Right kidney (tissue), 9 donors: ENCODE results near the gene SLBP.
A peak's percentile ranks its signal among the peaks of the same experiment; 100 is the strongest.

Experiments used
- DNase-seq: peaks from one replicate; pipeline ENCODE4 v3.0.0-alpha.2; 2016
- long read RNA-seq, 8 donors: transcript quantifications; one replicate each; lab custom pipeline, GENCODE V29; 2026

The SLBP gene
- long read RNA-seq, donor 1, transcript SLBP-206 (8 exons, 1,977 nt) = major isoform, 46 of 49 reads
- long read RNA-seq, donor 1, partial matches to known transcripts = 0 of 49 reads
- long read RNA-seq, donor 1, other reads (novel, unspliced or antisense) = 0 of 49 reads
- long read RNA-seq, donor 2, transcript SLBP-206 (8 exons, 1,977 nt) = major isoform, 23 of 23 reads
- long read RNA-seq, donor 2, partial matches to known transcripts = 0 of 23 reads
- long read RNA-seq, donor 2, other reads (novel, unspliced or antisense) = 0 of 23 reads
- long read RNA-seq, donor 3, transcript SLBP-206 (8 exons, 1,977 nt) = major isoform, 15 of 16 reads
- long read RNA-seq, donor 3, partial matches to known transcripts = 0 of 16 reads
- long read RNA-seq, donor 3, other reads (novel, unspliced or antisense) = 0 of 16 reads
- long read RNA-seq, donor 4, transcript SLBP-206 (8 exons, 1,977 nt) = major isoform, 34 of 35 reads
- long read RNA-seq, donor 4, partial matches to known transcripts = 0 of 35 reads
- long read RNA-seq, donor 4, other reads (novel, unspliced or antisense) = 0 of 35 reads
- long read RNA-seq, donor 5, transcript SLBP-206 (8 exons, 1,977 nt) = major isoform, 43 of 44 reads
- long read RNA-seq, donor 5, partial matches to known transcripts = 0 of 44 reads
- long read RNA-seq, donor 5, other reads (novel, unspliced or antisense) = 0 of 44 reads
- long read RNA-seq, donor 6, transcript SLBP-206 (8 exons, 1,977 nt) = major isoform, 32 of 34 reads
- long read RNA-seq, donor 6, partial matches to known transcripts = 0 of 34 reads
- long read RNA-seq, donor 6, other reads (novel, unspliced or antisense) = 0 of 34 reads
- long read RNA-seq, donor 7, transcript SLBP-206 (8 exons, 1,977 nt) = major isoform, 56 of 70 reads
- long read RNA-seq, donor 7, partial matches to known transcripts = 14 of 70 reads
- long read RNA-seq, donor 7, other reads (novel, unspliced or antisense) = 0 of 70 reads
- long read RNA-seq, donor 8, transcript SLBP-206 (8 exons, 1,977 nt) = major isoform, 31 of 32 reads
- long read RNA-seq, donor 8, partial matches to known transcripts = 0 of 32 reads
- long read RNA-seq, donor 8, other reads (novel, unspliced or antisense) = 0 of 32 reads

DNA sequence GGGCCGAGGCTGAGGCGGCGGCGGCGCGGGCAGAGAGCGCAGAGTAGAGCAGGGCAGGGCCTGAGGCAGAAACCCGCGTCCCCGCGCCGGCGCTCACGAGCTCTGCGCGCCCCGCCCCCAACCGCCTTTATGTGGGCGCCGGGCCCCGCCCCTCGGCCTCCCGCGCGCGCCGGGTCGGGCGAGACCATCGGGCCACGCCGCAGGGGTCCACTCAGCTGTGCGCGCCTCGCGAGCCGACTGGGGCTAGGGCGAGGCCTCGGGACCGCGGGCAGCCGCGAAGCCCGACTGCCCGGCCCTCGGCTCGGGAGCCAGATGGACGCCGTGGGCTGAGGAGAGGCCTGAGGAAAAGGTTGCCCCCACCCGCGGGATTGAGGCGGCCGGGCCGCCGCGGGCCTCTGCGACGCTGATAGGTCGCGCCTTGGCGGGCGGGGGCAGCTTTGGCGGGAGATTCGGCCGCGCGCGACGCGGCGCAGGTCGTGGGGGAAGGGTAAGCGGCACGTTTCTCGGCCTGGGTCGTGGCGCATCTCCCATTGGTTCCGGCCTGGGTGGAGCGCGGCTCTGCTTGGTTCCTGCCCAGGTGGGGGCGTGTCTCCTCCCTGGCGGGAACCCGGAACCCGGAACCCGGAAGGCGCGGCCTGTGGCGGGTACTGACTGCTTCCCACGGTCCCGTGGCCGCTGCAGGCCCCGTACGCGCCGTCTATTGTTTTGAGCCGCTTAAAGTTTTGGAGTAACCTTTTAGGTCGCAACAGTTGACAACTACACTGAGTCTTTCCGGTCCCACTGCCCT is at the start of gene SLBP:
Gene SLBP (minus strand): TSS at position 104 of the 787 bp plus-strand sequence. CDS start 131 bp downstream, outside the sequence.
- DNase-seq = peak; percentile 98

DNA sequence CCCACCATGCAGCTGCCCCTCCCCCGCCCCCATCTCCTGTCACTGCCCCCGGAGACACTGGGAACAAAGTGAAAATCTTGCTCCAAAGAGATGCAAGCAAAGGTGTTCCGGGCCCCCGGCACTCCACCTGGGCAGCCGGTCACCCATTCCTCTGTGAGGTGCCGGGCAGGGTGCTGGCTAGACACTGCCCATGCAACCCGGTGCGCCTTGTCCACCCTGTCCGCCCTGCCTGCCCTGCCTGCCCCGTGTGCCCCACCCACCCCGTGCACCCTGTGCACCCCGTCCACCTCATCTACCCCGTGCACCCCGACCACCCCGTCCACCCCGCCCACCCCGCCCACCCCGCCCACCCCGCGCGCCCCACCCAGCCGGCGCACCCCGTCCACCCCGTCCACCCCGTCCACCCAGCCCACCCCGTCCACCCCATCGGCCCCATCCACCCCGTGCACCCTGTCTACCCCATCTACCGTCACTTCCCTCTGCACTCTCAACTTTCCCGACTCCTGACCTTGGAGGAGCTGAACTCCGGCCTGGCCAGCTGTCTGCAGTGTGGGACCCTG is 49.1 kb upstream of the SLBP start:
- no peak for DNase-seq

DNA sequence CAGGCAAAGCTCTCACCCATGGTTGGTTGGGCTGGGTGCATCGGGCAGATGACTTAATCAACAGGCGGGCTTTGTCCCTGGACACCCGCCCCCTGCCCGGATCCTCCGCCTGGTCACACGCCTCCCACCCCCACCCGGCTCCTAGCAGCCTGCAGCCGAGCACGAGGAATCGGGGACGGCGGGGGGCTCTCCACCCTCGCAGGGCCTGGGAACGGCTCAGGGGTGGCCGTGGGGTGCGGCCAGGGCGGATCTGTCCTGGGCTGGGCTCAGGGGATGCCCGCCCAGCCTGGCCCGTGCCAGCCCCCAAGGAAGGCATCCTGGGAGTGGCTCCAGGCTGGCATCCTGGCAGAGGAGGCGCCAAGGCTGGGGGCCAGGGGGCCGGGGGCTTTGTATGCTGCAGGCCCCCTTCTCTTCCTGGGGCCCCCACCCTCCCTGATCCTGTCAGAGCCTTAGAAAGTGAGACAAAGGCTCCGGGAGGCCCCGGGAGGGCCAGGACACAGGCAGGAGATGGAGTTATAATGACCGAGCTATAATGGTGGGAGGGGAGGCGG is 48.5 kb upstream of the SLBP start:
- DNase-seq = peak; percentile 35

DNA sequence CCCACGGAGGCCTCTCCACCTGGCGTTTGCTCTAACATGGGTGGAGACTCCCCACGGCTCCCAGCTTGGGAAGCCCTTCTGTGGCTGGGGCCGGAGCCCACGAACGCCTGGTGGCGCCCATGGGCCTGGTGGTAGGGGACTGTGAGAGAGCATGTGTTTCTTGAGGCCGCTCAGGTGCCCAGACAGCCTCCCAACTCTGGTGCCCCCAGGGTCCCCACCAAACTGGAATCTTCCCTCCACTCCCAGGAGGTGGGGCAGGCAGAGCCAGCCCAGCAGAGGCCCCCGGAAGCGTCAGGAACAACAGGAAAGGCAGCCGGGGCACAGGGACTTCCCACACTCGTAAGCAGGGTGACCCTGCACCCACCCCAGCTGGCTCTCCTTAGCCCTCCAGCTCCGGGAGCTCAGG is 47.7 kb upstream of the SLBP start:
- peak; percentile 37 for DNase-seq

DNA sequence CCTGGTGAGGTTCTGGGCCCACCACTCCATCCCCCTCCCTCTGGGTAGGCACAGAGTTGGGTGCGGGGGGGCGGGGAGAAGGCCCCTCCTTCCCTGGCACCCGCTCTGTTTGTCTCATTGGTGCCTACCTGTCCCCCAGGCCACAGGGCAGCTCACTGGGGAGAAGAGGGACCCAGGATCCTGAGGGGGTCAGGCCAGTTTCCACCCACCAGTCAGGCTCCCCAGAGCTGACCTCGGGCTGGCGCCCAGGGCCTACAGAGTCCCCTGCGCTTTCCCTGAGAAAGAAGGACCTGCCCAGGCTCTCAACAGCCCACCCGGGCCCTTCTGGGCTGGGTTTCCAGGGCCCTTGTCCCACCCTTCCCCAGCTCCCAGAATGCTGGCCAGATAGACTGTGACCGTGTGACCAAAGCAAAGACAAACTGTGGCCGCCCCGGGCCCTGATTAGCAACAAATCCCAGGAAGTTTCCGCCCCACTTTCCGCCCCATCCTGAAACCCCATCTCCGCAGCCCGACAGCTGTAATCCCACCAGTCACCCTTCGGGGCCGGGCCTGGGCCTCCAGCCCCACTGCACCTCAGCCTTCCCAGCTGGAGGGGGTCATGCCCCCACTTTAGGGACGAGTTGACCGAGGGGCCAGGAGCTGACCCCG is 47.2 kb upstream of the SLBP start:
- peak; percentile 32 for DNase-seq

DNA sequence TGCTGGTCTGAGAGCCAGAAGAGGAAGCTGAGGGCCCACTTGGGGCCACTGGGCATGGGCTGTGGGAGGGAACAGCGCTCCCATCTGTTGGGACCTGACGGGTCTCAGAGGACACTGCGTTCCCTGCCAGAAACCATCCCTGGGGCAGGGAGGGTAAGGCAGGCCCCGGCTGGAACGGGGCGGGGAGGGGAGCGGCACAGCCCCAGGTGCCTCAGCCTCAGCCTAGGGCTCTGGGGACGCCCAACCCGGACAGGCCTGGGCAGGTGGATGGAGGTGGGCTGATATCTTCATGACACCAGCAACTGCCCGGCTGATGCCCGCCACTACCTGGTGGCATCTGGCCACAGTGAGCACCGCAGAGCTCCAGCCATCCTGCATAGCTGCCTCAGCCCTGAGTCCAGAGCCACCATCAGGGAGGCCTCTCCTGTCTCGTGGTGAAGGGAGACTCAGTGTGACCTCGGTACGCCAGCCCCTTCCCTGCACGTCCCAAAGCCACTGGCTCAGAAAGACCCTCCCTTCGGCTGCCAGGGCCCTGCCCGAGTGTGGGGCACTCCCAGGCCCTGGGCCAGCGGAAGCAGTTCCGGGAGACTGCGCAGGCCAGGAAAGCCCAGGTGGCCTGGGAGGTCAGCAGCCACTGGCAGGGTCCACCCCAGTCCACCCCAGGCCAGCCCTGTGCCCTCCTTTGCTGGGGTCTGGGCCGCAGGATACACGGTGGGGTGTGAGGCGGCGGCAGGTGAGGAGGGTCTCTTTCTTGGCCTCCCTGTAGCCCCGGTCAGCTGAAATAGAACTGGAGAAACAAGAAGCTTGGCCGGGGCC is 46.4 kb upstream of the SLBP start:
- DNase-seq = peak; percentile 29

DNA sequence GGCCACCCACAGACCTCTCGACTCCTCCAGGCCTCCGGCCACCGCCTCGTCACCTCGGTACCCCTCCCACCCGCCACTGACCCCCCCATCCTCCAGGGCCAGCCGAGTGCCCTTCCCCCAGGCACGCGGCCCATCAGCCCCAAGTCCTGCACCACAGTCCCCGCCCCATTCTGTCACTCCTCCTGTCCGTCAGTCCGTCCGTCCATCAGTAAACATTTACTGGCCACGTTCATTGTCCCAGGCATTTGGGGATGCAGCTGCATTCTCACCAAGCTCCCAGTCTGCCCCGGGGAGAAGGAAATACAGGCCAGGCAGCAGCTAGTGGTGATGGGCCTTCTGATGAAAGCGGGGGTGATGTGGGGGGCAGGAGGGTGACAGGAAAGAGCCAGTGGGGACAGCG is 45.7 kb upstream of the SLBP start:
- DNase-seq = no peak

DNA sequence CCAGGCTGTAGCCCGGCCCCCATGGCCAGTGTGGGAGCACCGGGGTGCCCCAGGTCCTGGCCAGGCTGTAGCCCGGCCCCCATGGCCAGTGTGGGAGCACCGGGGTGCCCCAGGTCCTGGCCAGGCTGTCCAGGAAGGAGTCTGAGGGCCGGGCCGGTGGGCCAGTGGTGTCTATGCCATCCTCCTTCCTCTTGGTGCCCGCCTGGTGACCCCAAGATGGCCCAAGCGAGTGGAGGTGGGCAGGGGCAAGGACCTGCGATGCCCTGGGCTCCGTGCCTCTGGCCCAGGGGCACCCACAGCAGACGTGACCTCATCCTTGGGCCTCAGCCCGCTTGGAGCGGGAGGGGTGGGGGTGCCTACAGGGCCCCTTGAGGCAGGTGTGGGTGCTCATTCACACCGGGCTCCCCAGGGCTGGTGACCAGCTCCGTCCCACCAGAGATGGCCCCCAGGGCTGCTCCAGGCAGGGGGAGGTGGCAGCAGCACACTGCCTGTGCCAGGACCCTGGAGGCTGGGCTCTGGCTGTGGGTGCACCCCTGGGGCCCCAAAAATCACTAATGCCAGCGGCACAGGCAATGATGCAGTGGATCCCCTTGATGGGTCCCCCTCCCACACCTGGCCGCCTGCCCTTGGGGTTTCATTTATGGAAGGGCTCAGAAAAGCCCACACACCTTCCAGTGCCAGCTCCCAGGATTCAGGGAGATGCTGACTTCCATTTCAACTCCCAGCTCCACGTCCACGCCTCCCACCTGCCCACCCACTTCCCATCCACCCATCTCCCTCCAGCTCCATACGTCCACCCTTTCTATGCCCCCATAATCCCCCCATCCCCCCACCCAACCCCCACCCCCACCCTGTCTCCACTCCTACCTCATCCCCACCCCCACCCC is 45.0 kb upstream of the SLBP start:
- DNase-seq = no peak

DNA sequence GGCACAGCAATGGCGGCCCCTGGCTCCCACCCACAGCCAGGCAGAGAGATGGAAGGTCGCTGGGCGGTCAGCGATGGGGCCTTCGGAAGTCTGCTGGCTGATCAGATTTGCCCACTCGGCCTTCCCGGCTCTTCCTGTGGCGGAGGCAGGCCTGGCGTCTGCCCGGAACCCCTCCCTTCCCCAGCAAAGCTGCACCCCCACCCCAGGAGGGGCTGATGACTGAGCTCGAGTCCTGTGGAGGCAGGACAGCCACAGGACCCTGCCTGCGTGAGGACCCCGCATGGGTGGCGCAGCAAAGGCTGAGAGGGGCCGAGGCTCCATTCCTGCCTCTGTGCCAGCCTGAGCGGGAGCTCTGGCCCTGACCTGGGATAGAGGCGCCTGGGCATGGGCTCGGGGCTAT is 44.0 kb upstream of the SLBP start:
- DNase-seq = no peak

DNA sequence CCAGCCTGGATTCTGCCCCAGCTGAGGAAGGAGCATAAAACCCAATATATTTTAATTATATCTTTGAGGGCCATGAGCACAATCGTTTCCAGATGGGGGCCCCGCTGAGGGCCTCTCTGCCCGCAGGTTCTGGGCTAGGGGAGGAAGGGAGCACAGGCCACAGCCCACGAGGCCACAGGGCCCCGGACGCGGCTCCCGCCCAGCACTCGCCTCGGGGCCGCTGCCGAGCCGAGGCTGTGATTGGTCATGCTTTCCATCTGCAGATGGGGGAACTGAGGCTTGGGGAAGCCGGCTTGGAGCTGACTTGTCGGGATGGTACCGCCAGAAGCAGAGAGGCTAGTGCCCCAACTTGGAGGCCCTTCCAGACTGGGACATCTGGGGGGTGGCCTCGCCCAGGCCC is 43.2 kb upstream of the SLBP start:
- DNase-seq = no peak

DNA sequence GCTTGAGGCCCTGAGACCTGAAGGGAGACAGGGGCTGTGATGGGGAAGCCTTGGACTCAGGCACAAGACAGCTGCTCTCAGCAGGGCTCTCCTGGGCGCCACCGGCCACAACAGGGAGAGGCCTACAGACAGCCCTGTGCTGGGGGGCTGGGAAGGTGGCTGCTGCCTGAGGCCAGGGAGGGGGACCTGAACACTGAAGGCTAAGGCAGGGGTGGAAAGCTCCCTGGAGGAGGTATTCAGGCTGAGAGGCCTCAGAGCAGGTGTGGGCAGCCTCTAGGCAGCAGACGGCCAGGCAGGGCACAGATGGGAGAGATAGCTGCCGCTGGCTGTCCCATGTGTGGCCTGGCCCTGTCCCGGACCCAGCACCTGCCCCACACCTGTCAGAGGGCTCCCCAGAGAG is 42.2 kb upstream of the SLBP start:
- DNase-seq = no peak

DNA sequence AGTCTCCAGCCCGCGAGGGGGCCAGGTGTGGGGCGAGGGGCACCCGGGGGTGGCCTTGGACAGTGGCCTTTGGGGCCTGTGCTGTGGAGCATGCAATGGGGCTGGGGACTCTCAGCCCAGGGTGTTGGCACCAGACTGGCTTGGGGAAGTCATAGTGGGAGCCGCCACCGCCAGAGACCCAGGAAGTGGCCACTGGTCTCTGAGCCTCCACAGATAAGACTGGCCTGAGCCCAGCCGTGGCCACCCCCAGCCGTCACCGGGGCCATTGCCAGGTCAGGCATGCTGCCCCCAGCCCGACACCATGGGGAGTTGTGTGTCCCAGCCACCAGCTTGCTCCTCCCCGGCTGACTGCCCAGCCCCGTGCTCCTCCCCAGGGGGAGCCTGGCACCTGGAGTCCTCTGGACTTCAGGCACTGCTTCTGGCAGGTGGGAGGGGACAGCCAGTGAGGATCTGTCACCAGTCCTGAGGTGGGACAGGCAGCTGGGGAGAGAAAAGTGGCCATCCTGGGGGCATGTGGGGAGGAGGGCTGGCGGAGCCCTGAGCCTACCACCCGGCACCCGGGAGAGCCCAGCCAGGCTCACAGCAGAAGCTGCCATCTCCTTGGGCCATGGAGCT is 41.7 kb upstream of the SLBP start:
- DNase-seq = peak; percentile 52

DNA sequence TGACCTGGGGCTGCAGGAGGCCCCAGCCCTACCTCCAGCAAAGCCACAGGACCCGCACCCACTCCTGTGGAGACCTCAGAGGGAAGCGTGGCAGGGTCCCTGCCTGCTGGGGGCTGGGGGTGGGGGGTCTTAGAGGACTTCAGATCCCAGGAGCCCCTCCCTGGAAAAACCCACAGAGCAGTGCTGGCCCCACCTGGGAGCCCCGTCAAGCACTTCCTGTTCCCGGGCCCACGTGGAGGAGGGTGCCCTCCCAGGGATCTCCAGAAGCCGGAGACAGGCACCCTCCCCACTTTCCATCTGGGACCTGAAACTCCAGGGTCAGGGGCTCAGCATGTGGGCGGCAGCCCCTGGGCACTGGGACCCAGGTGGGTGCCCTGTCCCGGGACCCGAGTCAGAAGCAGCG is 41.2 kb upstream of the SLBP start:
- DNase-seq = no peak

DNA sequence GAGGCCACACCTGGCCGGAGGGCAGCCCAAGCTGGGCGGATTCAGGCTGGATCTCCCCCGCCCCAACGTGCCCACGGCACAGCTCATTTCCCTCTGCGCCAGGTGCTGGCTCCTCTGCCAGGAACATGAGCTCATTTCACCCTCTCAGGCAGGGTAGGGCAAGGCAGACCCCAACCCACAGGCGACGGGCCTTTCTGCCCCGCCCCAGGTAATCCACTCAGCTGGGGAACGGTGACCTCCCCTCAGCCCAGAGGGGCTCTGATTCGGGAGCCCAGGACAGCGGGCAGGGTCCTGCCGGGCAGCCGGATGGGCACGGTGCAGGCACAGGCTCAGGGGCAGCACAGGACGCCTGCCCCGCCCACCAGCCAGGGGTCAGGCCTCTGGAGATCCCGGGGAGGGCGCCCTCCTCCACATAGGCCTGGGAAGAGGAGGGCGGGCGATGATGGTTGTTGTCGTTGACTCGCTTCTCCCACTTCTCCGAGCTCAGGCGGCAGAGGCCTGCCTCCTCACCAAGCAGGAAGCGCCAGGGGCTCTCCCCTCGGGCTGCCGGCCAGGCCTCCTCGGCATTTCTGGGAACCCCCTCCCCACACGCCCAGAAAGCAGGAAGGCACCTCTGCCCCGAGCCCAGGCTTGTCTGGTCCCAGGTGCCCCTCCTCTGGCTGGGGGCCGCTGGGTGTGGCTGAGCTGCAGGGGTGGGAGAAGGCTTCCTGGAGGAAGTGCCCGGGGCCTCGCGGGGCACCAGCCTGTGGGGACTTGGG is 40.3 kb upstream of the SLBP start:
- peak; percentile 73 for DNase-seq

DNA sequence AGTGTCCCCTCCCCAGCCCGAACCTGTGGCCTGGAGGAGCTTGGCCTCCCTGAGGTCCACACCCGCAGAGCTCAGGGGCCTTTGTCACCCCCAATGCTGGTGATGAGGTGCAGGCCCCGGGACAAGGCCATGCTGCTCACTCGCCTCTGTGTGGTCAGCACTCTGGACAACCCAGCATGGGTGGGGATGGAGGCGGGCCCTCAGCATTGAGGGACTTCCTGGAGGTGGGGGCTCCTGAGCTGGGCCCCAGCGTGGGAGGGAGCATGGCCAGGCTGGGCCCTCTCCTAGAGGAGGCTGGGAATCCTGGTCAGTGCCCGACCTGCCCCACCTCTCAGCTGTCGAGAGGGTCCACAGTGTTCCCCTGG is 39.8 kb upstream of the SLBP start:
- no peak for DNase-seq

DNA sequence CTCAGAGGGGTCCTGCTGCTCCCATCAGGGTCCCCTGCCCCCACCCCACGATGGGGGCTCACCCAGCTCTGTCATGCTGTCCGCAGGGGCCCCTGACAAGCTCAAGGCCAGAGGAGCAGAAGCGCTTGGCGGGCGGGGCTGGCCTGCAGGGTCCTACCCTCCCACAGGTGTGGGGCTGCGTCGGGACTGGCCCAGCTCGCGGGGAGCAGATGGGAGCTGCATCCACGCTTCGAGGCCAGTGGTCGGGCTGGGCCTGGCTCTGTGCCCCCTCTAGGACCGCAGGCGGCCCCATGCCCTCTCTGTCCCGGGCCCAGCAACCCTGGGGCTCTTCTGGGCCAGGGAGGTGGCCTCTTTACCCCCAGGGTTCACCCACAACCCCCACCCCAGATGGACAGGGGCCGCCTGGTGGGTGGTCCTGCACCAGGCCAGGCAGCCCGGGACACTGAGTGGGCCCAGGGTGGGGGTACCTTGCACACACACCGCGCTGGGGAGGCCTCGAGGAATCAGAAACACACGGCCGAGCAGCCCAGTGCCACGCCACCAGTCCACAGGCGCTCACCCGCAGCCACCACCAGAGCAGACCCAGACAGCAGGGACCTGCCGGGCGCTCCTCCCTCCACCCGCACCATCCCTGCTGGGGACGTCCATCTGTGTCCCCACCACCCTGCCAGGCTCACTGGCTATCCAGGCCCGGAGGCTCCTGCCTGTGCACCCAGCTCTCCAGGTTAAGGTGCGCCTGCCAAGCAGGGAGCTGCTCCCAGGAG is 39.2 kb upstream of the SLBP start:
- no peak for DNase-seq
